A549 (cell line): ENCODE measurements around the gene PEX26. TPM values are rescaled to one million over a fixed set of nuclear protein-coding genes. Genes with fewer than 3 reads are reported as not detected.

Experiments
- ATAC-seq, 2 experiments: fragments of 200-7000 bp in 1 of 2; fragments of >200 bp in 1 of 2; cut with Nextera tagmentation in 1 of 2; cut with Tn5 transposase in 1 of 2; 3 replicates each; pipeline versions ENCODE4 v1.8.0 to v1.9.1; 2018 to 2020; ENCODE audit warnings: mild to moderate bottlenecking in 1 of 2, moderate library complexity in 1 of 2
- CTCF ChIA-PET: fragments of 300-600 bp; sonication (Branson Sonifier 250); formaldehyde crosslinking; extraction: SDS; loops from one replicate; lab custom pipeline; 2021; ENCODE audit warnings: antibody characterized with exemption, inconsistent platforms; lab: Yijun Ruan, JAX
- POLR2A ChIA-PET: fragments of 350-600 bp; formaldehyde crosslinking; extraction: SDS; loops from one replicate; lab custom pipeline; 2021; ENCODE audit warnings: antibody characterized with exemption, inconsistent platforms; lab: Yijun Ruan, JAX
- DNase-seq, 2 experiments: peaks; one replicate each; pipeline versions ENCODE4 v3.0.0 to v3.0.0-alpha.2; 2011 to 2016; ENCODE audit warnings: low read depth in 1 of 2, low spot score in 1 of 2
- FAIRE-seq: peaks from 2 replicates; lab custom pipeline; 2011; peaks lifted over from hg19 to GRCh38; lab: Jason Lieb, UNC
- H3K27ac ChIP-seq, 2 experiments: fragments of >200 bp; sonication (Bioruptor Twin); formaldehyde crosslinking; 3 replicates each; pipeline ENCODE4 v1.5.1; 2016 to 2017
- H3K4me1 ChIP-seq: fragments of >200 bp; sonication (Bioruptor Twin); formaldehyde crosslinking; 3 replicates; pipeline ENCODE4 v1.6.1; 2016
- H3K4me2 ChIP-seq: fragments of >200 bp; sonication (Bioruptor Twin); formaldehyde crosslinking; 3 replicates; pipeline ENCODE4 v1.6.1; 2016
- H3K4me3 ChIP-seq: fragments of >200 bp; sonication (Bioruptor Twin); formaldehyde crosslinking; 3 replicates; pipeline ENCODE4 v1.5.1; 2016
- H3K9me3 ChIP-seq: fragments of >200 bp; sonication (Bioruptor Twin); formaldehyde crosslinking; 3 replicates; pipeline ENCODE4 v1.6.1; 2016
- ATOH8 ChIP-seq: fragments of 250-450 bp; sonication (Bioruptor Pico); IDR thresholded peaks from 2 replicates; pipeline ENCODE4 v1.5.0; 2020; ENCODE audit warnings: low read depth, mild to moderate bottlenecking, moderate library complexity
- BHLHE40 ChIP-seq: IDR thresholded peaks from 2 replicates; pipeline ENCODE4 v1.6.1; 2012; ENCODE audit warnings: low read depth, low read length, inconsistent platforms
- CBX2 ChIP-seq: fragments of 200-600 bp; sonication (generic); IDR thresholded peaks from 2 replicates; pipeline ENCODE4 v1.6.1; 2016; ENCODE audit warnings: low read depth, mild to moderate bottlenecking, borderline replicate concordance
- CEBPB ChIP-seq, 2 experiments: fragments of >200 bp in 1 of 2; sonication (Bioruptor Twin) in 1 of 2; formaldehyde crosslinking in 1 of 2; IDR thresholded peaks; 2 replicates each; pipeline ENCODE4 v1.6.1; 2012 to 2016
- CHD2 ChIP-seq: fragments of 150-350 bp; IDR thresholded peaks from 2 replicates; pipeline ENCODE4 v1.6.1; 2014; ENCODE audit warnings: low read length; ENCODE audit not compliant: partially characterized antibody
- EP300 ChIP-seq, 2 experiments: fragments of >200 bp; sonication (Bioruptor Twin); formaldehyde crosslinking; IDR thresholded peaks; 2 replicates in 1 of 2; 3 replicates in 1 of 2; pipeline ENCODE4 v1.6.1; 2016 to 2017
- FOSB ChIP-seq: fragments of 250-450 bp; sonication (Bioruptor Pico); IDR thresholded peaks from 2 replicates; pipeline ENCODE4 v1.5.0; 2020; ENCODE audit warnings: mild to moderate bottlenecking, moderate library complexity
- HEYL ChIP-seq: fragments of 250-450 bp; sonication (Bioruptor Pico); IDR thresholded peaks from 2 replicates; pipeline ENCODE4 v1.8.0; 2021; ENCODE audit warnings: mild to moderate bottlenecking, moderate library complexity
- JUNB ChIP-seq: fragments of >200 bp; sonication (Bioruptor Twin); formaldehyde crosslinking; IDR thresholded peaks from 2 replicates; pipeline ENCODE4 v1.6.1; 2016
- MAFK ChIP-seq: fragments of 450-650 bp; IDR thresholded peaks from 2 replicates; pipeline ENCODE4 v1.6.1; 2014; ENCODE audit not compliant: partially characterized antibody
- MAX ChIP-seq: IDR thresholded peaks from 2 replicates; pipeline ENCODE4 v1.6.1; 2012
- PBX3 ChIP-seq: IDR thresholded peaks from 2 replicates; pipeline ENCODE4 v1.6.1; 2012
- PHF8 ChIP-seq: fragments of 200-600 bp; sonication (generic); IDR thresholded peaks from 2 replicates; pipeline ENCODE4 v1.6.1; 2016; ENCODE audit warnings: low read depth, mild to moderate bottlenecking, antibody characterized with exemption, moderate library complexity, borderline replicate concordance
- RARB ChIP-seq: fragments of 250-450 bp; sonication (Bioruptor Pico); IDR thresholded peaks from 2 replicates; pipeline ENCODE4 v1.8.0; 2021; ENCODE audit warnings: mild to moderate bottlenecking, moderate library complexity
- RCOR1 ChIP-seq: fragments of 150-350 bp; IDR thresholded peaks from 2 replicates; pipeline ENCODE4 v1.6.1; 2014; ENCODE audit warnings: antibody characterized with exemption, low read length, low read depth
- REST ChIP-seq: fragments of 200-600 bp; sonication (generic); IDR thresholded peaks from 2 replicates; pipeline ENCODE4 v1.6.1; 2016; ENCODE audit warnings: antibody characterized with exemption, mild to moderate bottlenecking, moderate library complexity
- RFX5 ChIP-seq: fragments of 450-650 bp; IDR thresholded peaks from 2 replicates; pipeline ENCODE4 v1.7.1; 2014; ENCODE audit warnings: antibody characterized with exemption, mild to moderate bottlenecking, moderate library complexity
- RNF2 ChIP-seq: fragments of 200-600 bp; sonication (generic); IDR thresholded peaks from 2 replicates; pipeline ENCODE4 v1.6.1; 2016; ENCODE audit warnings: low read depth, mild to moderate bottlenecking, antibody characterized with exemption, moderate library complexity, borderline replicate concordance
- TP53 ChIP-seq: fragments of 250-450 bp; sonication (Bioruptor Pico); IDR thresholded peaks from 2 replicates; pipeline ENCODE4 v1.5.0; 2021; ENCODE audit warnings: mild to moderate bottlenecking, moderate library complexity
- USF2 ChIP-seq: fragments of 450-650 bp; IDR thresholded peaks from 2 replicates; pipeline ENCODE4 v1.6.1; 2014; ENCODE audit warnings: antibody characterized with exemption
- ZFP36 ChIP-seq: fragments of 450-650 bp; IDR thresholded peaks from 2 replicates; pipeline ENCODE4 v1.6.1; 2014; ENCODE audit warnings: borderline replicate concordance; ENCODE audit not compliant: partially characterized antibody
- ZSCAN20 ChIP-seq: fragments of 250-450 bp; sonication (Bioruptor Pico); IDR thresholded peaks from 2 replicates; pipeline ENCODE4 v1.8.0; 2022; ENCODE audit warnings: mild to moderate bottlenecking, moderate library complexity
- WGBS: methylation state at CpG from one replicate; pipeline ENCODE4 v1.1.6; 2017; ENCODE audit errors: missing lambda C conversion rate; 5-methylcytosine and 5-hydroxymethylcytosine counted together
- polyA plus RNA-seq, 4 experiments: library from polyadenylated mRNA; depleted of rRNA in 3 of 4; stranded (reverse); fragments of >200 nt; fragmentation: RNase III in 1 of 4; extraction: RNeasy Plus Mini Kit Qiagen cat#74134 plus additional on column Dnase treatment in 1 of 4; gene quantifications; 2 replicates in 3 of 4; 3 replicates in 1 of 4; pipeline ENCODE4 v1.2.3, GENCODE V29; 2011 to 2017

The PEX26 gene
- polyA plus RNA-seq, 2 of the 4 experiments (the other 2 are of a cell fraction) = 11.8 to 12.4 TPM

GRCh38 chr22:18093661-18094060 lies 15.9 kb downstream of the PEX26 start (continued):
- TF ChIP-seq REST = no peak
- TF ChIP-seq ZFP36 = no peak

GRCh38 chr22:18095101-18095805 lies 17.5 kb downstream of the PEX26 start:
- no peak for FAIRE-seq
- H3K4me3 ChIP-seq = no peak overlapping the region
- TF ChIP-seq TP53 (CRISPR knock-in tag) (no peak), HEYL (CRISPR knock-in tag) (no peak), BHLHE40 (no peak), JUNB (no peak), EP300 (IDR thresholded peaks at IDR 0.05) (no peak), CHD2 (no peak), PHF8 (no peak), ATOH8 (CRISPR knock-in tag) (no peak), RCOR1 (no peak), RARB (CRISPR knock-in tag) (no peak), MAX (no peak)
- ATAC-seq = no peak
- H3K27ac ChIP-seq = no peak overlapping the region
- no peak overlapping the region for H3K4me2 ChIP-seq
- peak in 1 of 2 experiments; percentile 13 for DNase-seq
- H3K9me3 ChIP-seq = no peaks in the 10 kb centered on the region
- peaks cover 18% of the 10 kb centered on the region for H3K4me1 ChIP-seq
- ChIA-PET CTCF (interaction anchor here (0.6 to 10.7 kb wide), 2 partner anchors 191 to 265 kb away, joined by 3 to 45 read pairs; no protein-coding TSS in a partner anchor), POLR2A (no interaction called here)
- 98% methylated on average over 8 of the region's 8 CpGs for WGBS

GRCh38 chr22:18096823-18097222 lies 19.0 kb downstream of the PEX26 start:
- no peak for TF ChIP-seq ZSCAN20
- WGBS = 62% methylated on average over 3 of the region's 3 CpGs
- H3K4me2 ChIP-seq = no peak overlapping the region
- POLR2A ChIA-PET = no interaction called here
- H3K4me3 ChIP-seq = no peak overlapping the region
- H3K9me3 ChIP-seq = no peaks in the 10 kb centered on the region
- ATAC-seq = no peak
- H3K27ac ChIP-seq = no peak overlapping the region
- peaks cover 9% of the 10 kb centered on the region for H3K4me1 ChIP-seq
- no peak for DNase-seq
- FAIRE-seq = no peak
- CTCF ChIA-PET = interaction anchor here (10.7 kb wide), 1 partner anchor 266 kb away, joined by 45 read pairs; no protein-coding TSS in a partner anchor

- Histone ChIP-seq H3K4me3 (no peak overlapping the region), H3K4me2 (no peak overlapping the region), H3K4me1 (no peaks in the 10 kb centered on the region), H3K27ac (no peak overlapping the region), H3K9me3 (no peaks in the 10 kb centered on the region)
- FAIRE-seq (no peak), ATAC-seq (no peak), DNase-seq (no peak)
- 91% methylated on average over 3 of the region's 3 CpGs for WGBS
- ChIA-PET POLR2A (no interaction called here), CTCF (interaction anchor here (1.0 to 1.5 kb wide), 4 partner anchors 25 to 272 kb away, joined by 3 to 6 read pairs (median 4); no protein-coding TSS in a partner anchor)
- TF ChIP-seq RNF2 (no peak), CBX2 (no peak), RFX5 (no peak), CEBPB (IDR thresholded peaks at IDR 0.05) (no peak), FOSB (CRISPR knock-in tag) (no peak), MAFK (peak; percentile 87), PBX3 (no peak), USF2 (no peak), JUNB (no peak)
These were observed 23.0 kb downstream of the PEX26 start for GRCh38 chr22:18100781-18101180.
